NT2/D1 (cell line): Measurements from ENCODE around the gene IGSF10.
"Not testable (repeated sequence)": the region's sequence is repeated elsewhere in the genome, so short reads cannot be mapped to it uniquely, and the experiment has no call there.

Source experiments
- DNase-seq: peaks from one replicate; pipeline ENCODE4 v3.0.0-alpha.2; 2011; ENCODE audit warnings: low read depth, low spot score
- H3K27me3 ChIP-seq: 2 replicates; pipeline ENCODE4 v1.6.0; 2011; ENCODE audit warnings: mild to moderate bottlenecking; ENCODE audit not compliant: insufficient read length, insufficient read depth
- H3K36me3 ChIP-seq: 2 replicates; pipeline ENCODE4 v1.6.1; 2011; ENCODE audit warnings: mild to moderate bottlenecking, low read length, mixed read lengths; ENCODE audit not compliant: insufficient read depth, insufficient read length
- H3K4me1 ChIP-seq: 2 replicates; pipeline ENCODE4 v1.5.1; 2011; ENCODE audit not compliant: insufficient read depth, insufficient read length
- H3K4me3 ChIP-seq: 2 replicates; pipeline ENCODE4 v1.5.1; 2011; ENCODE audit warnings: low read depth; ENCODE audit not compliant: insufficient read length
- H3K9ac ChIP-seq: 2 replicates; pipeline ENCODE4 v1.6.0; 2011; ENCODE audit warnings: low read depth; ENCODE audit not compliant: insufficient read length
- H3K9me3 ChIP-seq: 2 replicates; pipeline ENCODE4 v1.5.1; 2011; ENCODE audit warnings: mild to moderate bottlenecking, low read length; ENCODE audit not compliant: insufficient read depth
- SUZ12 ChIP-seq: IDR thresholded peaks from 2 replicates; pipeline ENCODE4 v1.6.1; 2011; ENCODE audit not compliant: insufficient read length, insufficient read depth; ENCODE audit errors: extremely low read depth
- YY1 ChIP-seq: IDR thresholded peaks from 2 replicates; pipeline ENCODE4 v1.6.1; 2011; ENCODE audit not compliant: insufficient read length, insufficient read depth
- ZNF274 ChIP-seq: IDR thresholded peaks from 2 replicates; pipeline ENCODE4 v1.6.1; 2011; ENCODE audit warnings: mild to moderate bottlenecking, low read depth, low read length

The IGSF10 gene, protein sequence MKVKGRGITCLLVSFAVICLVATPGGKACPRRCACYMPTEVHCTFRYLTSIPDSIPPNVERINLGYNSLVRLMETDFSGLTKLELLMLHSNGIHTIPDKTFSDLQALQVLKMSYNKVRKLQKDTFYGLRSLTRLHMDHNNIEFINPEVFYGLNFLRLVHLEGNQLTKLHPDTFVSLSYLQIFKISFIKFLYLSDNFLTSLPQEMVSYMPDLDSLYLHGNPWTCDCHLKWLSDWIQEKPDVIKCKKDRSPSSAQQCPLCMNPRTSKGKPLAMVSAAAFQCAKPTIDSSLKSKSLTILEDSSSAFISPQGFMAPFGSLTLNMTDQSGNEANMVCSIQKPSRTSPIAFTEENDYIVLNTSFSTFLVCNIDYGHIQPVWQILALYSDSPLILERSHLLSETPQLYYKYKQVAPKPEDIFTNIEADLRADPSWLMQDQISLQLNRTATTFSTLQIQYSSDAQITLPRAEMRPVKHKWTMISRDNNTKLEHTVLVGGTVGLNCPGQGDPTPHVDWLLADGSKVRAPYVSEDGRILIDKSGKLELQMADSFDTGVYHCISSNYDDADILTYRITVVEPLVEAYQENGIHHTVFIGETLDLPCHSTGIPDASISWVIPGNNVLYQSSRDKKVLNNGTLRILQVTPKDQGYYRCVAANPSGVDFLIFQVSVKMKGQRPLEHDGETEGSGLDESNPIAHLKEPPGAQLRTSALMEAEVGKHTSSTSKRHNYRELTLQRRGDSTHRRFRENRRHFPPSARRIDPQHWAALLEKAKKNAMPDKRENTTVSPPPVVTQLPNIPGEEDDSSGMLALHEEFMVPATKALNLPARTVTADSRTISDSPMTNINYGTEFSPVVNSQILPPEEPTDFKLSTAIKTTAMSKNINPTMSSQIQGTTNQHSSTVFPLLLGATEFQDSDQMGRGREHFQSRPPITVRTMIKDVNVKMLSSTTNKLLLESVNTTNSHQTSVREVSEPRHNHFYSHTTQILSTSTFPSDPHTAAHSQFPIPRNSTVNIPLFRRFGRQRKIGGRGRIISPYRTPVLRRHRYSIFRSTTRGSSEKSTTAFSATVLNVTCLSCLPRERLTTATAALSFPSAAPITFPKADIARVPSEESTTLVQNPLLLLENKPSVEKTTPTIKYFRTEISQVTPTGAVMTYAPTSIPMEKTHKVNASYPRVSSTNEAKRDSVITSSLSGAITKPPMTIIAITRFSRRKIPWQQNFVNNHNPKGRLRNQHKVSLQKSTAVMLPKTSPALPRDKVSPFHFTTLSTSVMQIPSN (N-terminal part only)

DNA sequence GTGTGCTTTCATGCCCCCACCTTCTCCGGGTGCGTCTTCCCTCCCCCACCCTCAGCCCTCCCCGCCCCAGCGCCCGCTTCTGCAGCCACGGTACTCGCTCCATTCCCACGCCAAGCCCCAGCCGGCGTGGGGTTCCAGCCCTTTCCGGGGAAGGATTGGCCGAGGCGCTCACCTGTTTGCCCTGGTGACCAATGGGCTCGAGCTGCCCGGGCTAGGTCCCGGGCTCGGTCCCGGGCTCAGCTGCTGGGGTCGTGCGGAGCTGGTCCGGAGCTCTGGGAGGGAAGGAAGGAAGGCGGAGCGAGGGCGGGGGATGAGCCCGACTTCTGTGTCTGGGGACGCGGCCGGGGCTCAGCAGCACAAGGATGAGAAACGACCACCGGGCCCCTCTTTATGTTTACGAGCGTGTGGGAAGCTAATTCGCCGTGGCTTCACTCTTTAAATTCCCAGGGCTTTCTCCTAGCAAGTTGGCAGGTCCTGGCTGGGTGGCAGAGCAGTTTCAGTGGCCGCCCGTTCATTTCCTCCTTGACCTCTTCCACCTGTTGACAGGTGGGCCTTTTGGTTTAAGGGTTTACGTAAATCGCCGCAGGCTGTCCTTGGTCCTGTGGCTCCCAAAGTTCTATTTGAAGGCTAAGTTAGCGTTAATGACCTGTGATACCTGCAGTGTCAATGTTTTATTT, at the start of gene IGSF10:
Gene IGSF10, minus strand, starts transcription at position 288 of the 677 bp plus-strand sequence. CDS start 2,352 bp downstream, outside the sequence.
- no peak for DNase-seq
- TF ChIP-seq YY1 (no peak), ZNF274 (no peak), SUZ12 (no peak)
- H3K36me3 ChIP-seq, result no peaks in the 10 kb centered on the region
- H3K9ac ChIP-seq, result no peak within 1 kb of the TSS
- no peaks in the 10 kb centered on the region for H3K4me1 ChIP-seq
- H3K4me3 ChIP-seq, result no peak within 1 kb of the TSS
- no peaks in the 10 kb centered on the region for H3K9me3 ChIP-seq
- peaks cover 19% of the 10 kb centered on the region for H3K27me3 ChIP-seq

DNA sequence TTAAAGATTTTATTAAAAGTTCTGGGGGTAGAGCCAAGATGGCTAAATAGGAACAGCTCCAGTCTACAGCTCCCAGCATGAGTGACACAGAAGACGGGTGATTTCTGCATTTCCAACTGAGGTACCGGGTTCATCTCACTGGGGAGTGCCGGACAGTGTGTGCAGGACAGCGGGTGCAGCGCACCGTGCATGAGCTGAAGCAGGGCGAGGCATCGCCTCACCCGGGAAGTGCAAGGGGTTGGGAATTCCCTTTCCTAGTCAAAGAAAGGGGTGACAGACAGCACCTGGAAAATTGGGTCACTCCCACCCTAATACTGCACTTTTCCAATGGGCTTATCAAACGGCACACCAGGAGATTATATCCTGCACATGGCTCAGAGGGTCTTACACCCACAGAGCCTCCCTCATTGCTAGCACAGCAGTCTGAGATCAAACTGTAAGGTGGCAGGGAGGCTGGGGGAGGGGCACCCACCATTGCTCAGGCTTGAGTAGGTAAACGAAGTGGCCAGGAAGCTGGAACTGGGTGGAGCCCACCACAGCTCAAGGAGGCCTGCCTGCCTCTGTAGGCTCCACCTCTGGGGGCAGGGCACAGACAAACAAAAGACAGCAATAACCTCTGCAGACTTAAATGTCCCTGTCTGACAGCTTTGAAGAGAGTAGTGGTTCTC, 48.7 kb upstream of the IGSF10 start:
- H3K4me3 ChIP-seq, H3K36me3 ChIP-seq, DNase-seq: not testable (repeated sequence)

DNA sequence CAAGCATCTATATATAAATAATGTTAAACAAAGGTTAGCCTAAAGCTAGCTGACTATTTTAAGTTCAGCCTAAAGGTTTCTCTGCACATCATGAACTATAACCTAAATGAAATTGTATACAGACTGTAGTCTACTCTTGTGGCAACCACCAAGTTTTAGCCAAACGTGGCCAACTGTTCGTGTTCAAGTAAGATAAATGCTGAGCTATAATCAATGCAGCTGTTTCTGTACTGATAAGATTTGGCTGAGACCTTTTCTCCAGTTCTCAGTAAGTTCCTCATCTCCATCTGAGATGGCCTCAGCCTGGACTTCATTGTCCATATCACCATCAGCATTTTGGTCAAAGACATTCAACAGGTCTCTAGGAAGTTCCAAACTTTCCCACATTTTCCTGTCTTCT, 43.7 kb upstream of the IGSF10 start:
- Histone ChIP-seq H3K4me3 (no peak overlapping the region), H3K4me1 (no peaks in the 10 kb centered on the region), H3K9ac (no peak overlapping the region), H3K27me3 (no peaks in the 10 kb centered on the region), H3K9me3 (no peaks in the 10 kb centered on the region; the same call in 1 of the 2 replicates), H3K36me3 (no peaks in the 10 kb centered on the region)
- no peak for TF ChIP-seq YY1
- TF ChIP-seq ZNF274, result no peak
- no peak for TF ChIP-seq SUZ12
- DNase-seq, result no peak

More for the DNA sequence above, 48.7 kb upstream of the IGSF10 start:
- H3K9me3 ChIP-seq, H3K9ac ChIP-seq, H3K4me1 ChIP-seq, H3K27me3 ChIP-seq: not testable (repeated sequence)

DNA sequence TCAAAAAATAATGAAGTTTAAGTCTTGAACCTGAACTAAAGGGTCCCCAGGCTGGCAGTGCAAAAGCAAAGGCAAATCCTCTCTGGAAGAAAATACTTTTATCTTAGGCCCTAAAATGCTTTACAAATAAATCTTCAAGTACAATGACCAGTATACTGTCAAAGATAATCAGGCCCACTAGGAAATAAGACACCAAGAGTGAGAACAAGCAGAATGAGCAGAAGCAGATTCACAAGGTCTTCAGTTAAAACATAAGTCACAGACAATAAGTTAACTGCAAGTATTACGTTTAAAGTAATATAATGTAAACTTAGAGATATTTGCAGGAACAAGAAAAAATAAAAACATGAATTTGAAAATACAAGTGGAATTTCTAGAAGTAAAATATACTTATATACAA, 42.2 kb upstream of the IGSF10 start:
- Histone ChIP-seq H3K36me3 (no peaks in the 10 kb centered on the region), H3K27me3 (no peaks in the 10 kb centered on the region), H3K9ac (no peak overlapping the region), H3K9me3 (no peaks in the 10 kb centered on the region), H3K4me1 (no peaks in the 10 kb centered on the region), H3K4me3 (no peak overlapping the region)
- DNase-seq, result no peak
- no peak for TF ChIP-seq YY1
- TF ChIP-seq ZNF274, result no peak
- no peak for TF ChIP-seq SUZ12

DNA sequence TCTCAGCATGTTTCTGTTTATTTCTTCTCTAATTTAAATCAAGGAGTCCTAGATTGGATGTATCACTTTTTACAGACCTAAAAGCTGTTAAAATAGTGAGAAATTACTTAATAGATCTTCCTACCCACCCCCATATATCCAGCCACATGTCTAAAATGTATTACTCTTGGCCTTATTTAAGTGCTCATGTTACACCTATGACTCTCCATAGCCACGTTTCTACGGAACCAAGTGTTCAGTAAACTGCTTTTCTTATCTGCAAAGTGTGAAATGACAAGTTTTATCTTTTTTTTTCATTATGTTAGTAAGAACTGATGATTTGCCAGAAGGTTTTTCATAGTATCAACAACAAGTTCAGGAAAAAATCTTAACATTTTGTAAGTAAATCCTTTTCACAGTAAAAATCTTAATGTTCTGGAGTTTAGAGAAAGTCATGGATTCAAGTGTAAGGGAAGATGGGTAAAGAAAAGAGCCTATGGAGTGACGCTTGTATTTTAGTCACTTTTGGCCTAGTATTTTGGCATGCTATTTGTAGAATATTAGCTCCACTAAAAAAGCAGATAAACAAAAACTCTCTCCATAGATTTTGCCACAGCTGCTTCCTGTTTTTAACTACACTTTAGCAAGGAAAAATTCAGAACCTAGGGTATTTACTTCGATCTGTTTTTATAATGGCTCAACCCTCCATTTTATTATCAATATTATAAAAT, 41.2 kb upstream of the IGSF10 start:
- Histone ChIP-seq H3K4me1 (no peaks in the 10 kb centered on the region), H3K36me3 (no peaks in the 10 kb centered on the region), H3K4me3 (no peak overlapping the region), H3K9ac (no peak overlapping the region), H3K27me3 (no peaks in the 10 kb centered on the region), H3K9me3 (no peaks in the 10 kb centered on the region)
- TF ChIP-seq SUZ12 (no peak), YY1 (no peak), ZNF274 (no peak)
- no peak for DNase-seq

DNA sequence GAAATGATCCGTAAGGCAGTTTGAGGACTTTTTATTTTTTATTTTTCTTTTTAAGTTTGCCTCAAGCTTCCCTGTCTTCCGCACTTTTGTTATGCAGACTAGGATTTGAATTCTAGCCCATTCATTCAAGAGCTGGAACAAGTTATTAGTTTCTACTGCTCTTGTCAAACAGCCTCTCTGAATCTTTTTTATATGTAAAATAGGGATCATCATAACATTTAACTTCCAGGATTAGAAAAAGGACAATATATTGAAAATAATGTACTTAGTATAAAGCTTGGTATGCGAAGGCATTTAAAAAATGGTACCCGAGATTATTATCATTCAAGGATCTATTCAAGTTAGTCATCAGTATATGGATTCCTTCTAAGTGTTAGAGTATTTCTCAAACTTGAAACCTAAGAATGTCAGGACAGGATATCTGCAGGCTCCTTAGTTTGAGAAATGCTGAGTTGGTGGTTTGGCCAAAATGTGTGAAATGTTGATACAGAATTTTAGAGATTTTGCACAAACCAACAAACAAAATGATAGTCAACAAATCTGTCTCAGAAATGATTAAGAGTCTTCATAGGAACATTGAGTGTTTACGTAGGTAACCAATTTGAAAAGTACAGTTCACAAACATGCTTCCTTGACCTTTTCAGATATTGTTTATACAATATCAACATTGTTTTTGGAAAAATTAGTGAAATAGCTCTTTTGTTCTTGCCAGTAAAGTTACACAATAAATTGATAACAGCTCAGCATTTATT, 40.5 kb upstream of the IGSF10 start:
- H3K36me3 ChIP-seq, result no peaks in the 10 kb centered on the region
- no peaks in the 10 kb centered on the region for H3K9me3 ChIP-seq
- no peak overlapping the region for H3K9ac ChIP-seq
- no peak for DNase-seq
- H3K27me3 ChIP-seq, result no peaks in the 10 kb centered on the region
- H3K4me1 ChIP-seq, result no peaks in the 10 kb centered on the region
- TF ChIP-seq SUZ12 (no peak), YY1 (no peak), ZNF274 (no peak)
- no peak overlapping the region for H3K4me3 ChIP-seq
